Stimulated activated naive CD8-positive, alpha-beta T cell treated with anti-CD3 and anti-CD28 coated beads, Interleukin-15, Interleukin-2, amounts not matched to agents 100 ng/mL and 50 ng/mL, for 24 hours (primary cell): ENCODE results near the gene ALG13.
"Not testable (repeated sequence)": the region's sequence is repeated elsewhere in the genome, so short reads cannot be mapped to it uniquely, and the experiment has no call there.

ENCODE experiments used
- H3K27ac Mint-ChIP-seq: one replicate; pipeline ENCODE4 v1.8.0; 2021; ENCODE audit warnings: mild to moderate bottlenecking, mixed read lengths
- H3K27me3 Mint-ChIP-seq: one replicate; pipeline ENCODE4 v1.8.0; 2021; ENCODE audit warnings: mixed read lengths
- H3K36me3 Mint-ChIP-seq: one replicate; pipeline ENCODE4 v1.8.0; 2021; ENCODE audit warnings: low read depth, mixed read lengths
- H3K4me1 Mint-ChIP-seq: one replicate; pipeline ENCODE4 v1.8.0; 2021; ENCODE audit warnings: low read depth, mixed read lengths
- H3K4me3 Mint-ChIP-seq: one replicate; pipeline ENCODE4 v1.8.0; 2021; ENCODE audit warnings: mild to moderate bottlenecking, mixed read lengths
- H3K9me3 Mint-ChIP-seq: one replicate; pipeline ENCODE4 v1.8.0; 2021; ENCODE audit warnings: mixed read lengths

Gene ALG13

GRCh38 chrX:111719426-111720210, 38.6 kb downstream of the ALG13 start:
- H3K4me3 Mint-ChIP-seq, result no peak overlapping the region
- H3K27me3 Mint-ChIP-seq, result no peaks in the 10 kb centered on the region
- H3K9me3 Mint-ChIP-seq, result no peaks in the 10 kb centered on the region
- no peak overlapping the region for H3K27ac Mint-ChIP-seq
- H3K4me1 Mint-ChIP-seq, result no peaks in the 10 kb centered on the region
- peaks cover 30% of the 10 kb centered on the region for H3K36me3 Mint-ChIP-seq

GRCh38 chrX:111728096-111728495, 47.1 kb downstream of the ALG13 start:
- no peaks in the 10 kb centered on the region for H3K27me3 Mint-ChIP-seq
- no peak overlapping the region for H3K27ac Mint-ChIP-seq
- no peak overlapping the region for H3K4me3 Mint-ChIP-seq
- peaks cover 55% of the 10 kb centered on the region for H3K36me3 Mint-ChIP-seq
- no peaks in the 10 kb centered on the region for H3K4me1 Mint-ChIP-seq
- no peaks in the 10 kb centered on the region for H3K9me3 Mint-ChIP-seq

- Mint-ChIP-seq H3K4me1 (no peaks in the 10 kb centered on the region), H3K27ac (no peak overlapping the region), H3K36me3 (peaks cover 68% of the 10 kb centered on the region), H3K4me3 (no peak overlapping the region), H3K9me3 (no peaks in the 10 kb centered on the region), H3K27me3 (no peaks in the 10 kb centered on the region)
Measured at GRCh38 chrX:111731351-111731750, 50.4 kb downstream of the ALG13 start.

GRCh38 chrX:111736571-111736970, 55.6 kb downstream of the ALG13 start:
- Mint-ChIP-seq H3K36me3 (peaks cover 55% of the 10 kb centered on the region), H3K9me3 (no peaks in the 10 kb centered on the region), H3K4me3 (no peak overlapping the region), H3K27me3 (no peaks in the 10 kb centered on the region), H3K27ac (no peak overlapping the region), H3K4me1 (no peaks in the 10 kb centered on the region)

- Mint-ChIP-seq H3K4me3 (no peak overlapping the region), H3K9me3 (no peaks in the 10 kb centered on the region), H3K4me1 (no peaks in the 10 kb centered on the region), H3K27ac (no peak overlapping the region), H3K36me3 (peaks cover 53% of the 10 kb centered on the region), H3K27me3 (no peaks in the 10 kb centered on the region)
Measured at GRCh38 chrX:111742018-111742417, 61.0 kb downstream of the ALG13 start.

GRCh38 chrX:111743316-111743715, 62.3 kb downstream of the ALG13 start:
- Mint-ChIP-seq H3K4me3 (no peak overlapping the region), H3K4me1 (no peaks in the 10 kb centered on the region), H3K27ac (no peak overlapping the region), H3K9me3 (no peaks in the 10 kb centered on the region), H3K36me3 (peaks cover 57% of the 10 kb centered on the region), H3K27me3 (no peaks in the 10 kb centered on the region)

GRCh38 chrX:111756486-111756885, 75.5 kb downstream of the ALG13 start:
- Mint-ChIP-seq H3K9me3 (no peaks in the 10 kb centered on the region), H3K27ac (no peak overlapping the region)

GRCh38 chrX:111759686-111760085, 78.7 kb downstream of the ALG13 start:
- H3K9me3 Mint-ChIP-seq, result no peaks in the 10 kb centered on the region
- no peaks in the 10 kb centered on the region for H3K27me3 Mint-ChIP-seq
- H3K27ac Mint-ChIP-seq, result no peak overlapping the region
- H3K4me1 Mint-ChIP-seq, result peaks cover 13% of the 10 kb centered on the region
- H3K36me3 Mint-ChIP-seq, result peaks cover 55% of the 10 kb centered on the region
- no peak overlapping the region for H3K4me3 Mint-ChIP-seq

More at GRCh38 chrX:111756486-111756885, 75.5 kb downstream of the ALG13 start:
- H3K27me3 Mint-ChIP-seq, result no peaks in the 10 kb centered on the region
- peaks cover 9% of the 10 kb centered on the region for H3K4me1 Mint-ChIP-seq
- H3K4me3 Mint-ChIP-seq, result no peak overlapping the region
- peaks cover 68% of the 10 kb centered on the region for H3K36me3 Mint-ChIP-seq

- H3K4me1 Mint-ChIP-seq, result peaks cover 13% of the 10 kb centered on the region
Measured at GRCh38 chrX:111761578-111762135, 80.7 kb downstream of the ALG13 start.

GRCh38 chrX:111778591-111778990, 97.6 kb downstream of the ALG13 start:
- Mint-ChIP-seq H3K36me3 (no peaks in the 10 kb centered on the region), H3K4me1 (no peaks in the 10 kb centered on the region), H3K27ac (no peak overlapping the region), H3K9me3 (no peaks in the 10 kb centered on the region), H3K27me3 (no peaks in the 10 kb centered on the region), H3K4me3 (no peak overlapping the region)

More at GRCh38 chrX:111761578-111762135, 80.7 kb downstream of the ALG13 start:
- peaks cover 64% of the 10 kb centered on the region for H3K36me3 Mint-ChIP-seq
- H3K27ac Mint-ChIP-seq, result peak overlapping the region; percentile 82
- H3K27me3 Mint-ChIP-seq, result no peaks in the 10 kb centered on the region
- H3K4me3 Mint-ChIP-seq, result no peak overlapping the region
- no peaks in the 10 kb centered on the region for H3K9me3 Mint-ChIP-seq

GRCh38 chrX:111779582-111779981, 98.6 kb downstream of the ALG13 start:
- Mint-ChIP-seq H3K4me3 (no peak overlapping the region), H3K27ac (no peak overlapping the region), H3K9me3 (no peaks in the 10 kb centered on the region), H3K4me1 (no peaks in the 10 kb centered on the region), H3K27me3 (no peaks in the 10 kb centered on the region), H3K36me3 (no peaks in the 10 kb centered on the region)

GRCh38 chrX:111784667-111785066, 103.7 kb downstream of the ALG13 start:
- H3K27me3 Mint-ChIP-seq, result no peaks in the 10 kb centered on the region
- H3K4me1 Mint-ChIP-seq, result no peaks in the 10 kb centered on the region
- H3K9me3 Mint-ChIP-seq, result no peaks in the 10 kb centered on the region
- no peak overlapping the region for H3K4me3 Mint-ChIP-seq
- H3K36me3 Mint-ChIP-seq, result no peaks in the 10 kb centered on the region
- no peak overlapping the region for H3K27ac Mint-ChIP-seq

- not testable (repeated sequence) for H3K4me1 Mint-ChIP-seq, H3K36me3 Mint-ChIP-seq, H3K4me3 Mint-ChIP-seq, H3K9me3 Mint-ChIP-seq, H3K27ac Mint-ChIP-seq, H3K27me3 Mint-ChIP-seq
Measured at GRCh38 chrX:111790054-111790453, 109.1 kb downstream of the ALG13 start.
